ENCODE results near the gene OR56A3. TPM values are rescaled to one million over a fixed set of nuclear protein-coding genes. Genes with fewer than 3 reads are reported as not detected.

Gene OR56A3
- total and polyA plus RNA-seq, 9 donors: not detected

GRCh38 chr11:5932671-5933070 is 9.4 kb upstream of the OR56A3 start:
- 93 to 96% (median 95%) methylated on average over 11 of the region's 11 CpGs for WGBS, 3 donors

GRCh38 chr11:5933116-5933515 is 8.9 kb upstream of the OR56A3 start:
- Histone ChIP-seq H3K36me3 (no peaks in the 10 kb centered on the region), H3K4me1 (ENCODE audit: insufficient read depth) (no peaks in the 10 kb centered on the region), H3K4me3 (no peak overlapping the region), H3K27ac (no peak overlapping the region), H3K27me3 (no peaks in the 10 kb centered on the region), H3K9me3 (peaks cover 0 to 4% of the 10 kb centered on the region in 2 donors)
- intact Hi-C loops (cut with DNase I): no loop called here
- no peak for DNase-seq
- WGBS, 3 donors: 86 to 91% (median 89%) methylated on average over 10 of the region's 10 CpGs
- TF ChIP-seq POLR2A (IDR thresholded peaks at IDR 0.05) (no peak), EP300 (IDR thresholded peaks at IDR 0.05) (no peak), CTCF (IDR thresholded peaks at IDR 0.05) (no peak)

More at GRCh38 chr11:5932671-5933070, 9.4 kb upstream of the OR56A3 start:
- Histone ChIP-seq H3K27ac (no peak overlapping the region), H3K36me3 (no peaks in the 10 kb centered on the region), H3K4me3 (no peak overlapping the region), H3K27me3 (no peaks in the 10 kb centered on the region), H3K4me1 (ENCODE audit: insufficient read depth) (no peaks in the 10 kb centered on the region), H3K9me3 (peaks cover 0 to 4% of the 10 kb centered on the region in 2 donors)
- no peak for TF ChIP-seq CTCF (IDR thresholded peaks at IDR 0.05)
- no peak for TF ChIP-seq POLR2A (IDR thresholded peaks at IDR 0.05)
- TF ChIP-seq EP300 (IDR thresholded peaks at IDR 0.05): no peak
- no peak for DNase-seq
- intact Hi-C loops (cut with DNase I): no loop called here

GRCh38 chr11:5937868-5938602 is 4.0 kb upstream of the OR56A3 start:
- no peaks in the 10 kb centered on the region for H3K36me3 ChIP-seq
- TF ChIP-seq EP300 (IDR thresholded peaks at IDR 0.05) (no peak), CTCF (IDR thresholded peaks at IDR 0.05) (no peak), POLR2A (IDR thresholded peaks at IDR 0.05) (no peak)
- H3K27ac ChIP-seq: no peak overlapping the region
- H3K4me3 ChIP-seq: no peak overlapping the region
- H3K27me3 ChIP-seq: no peaks in the 10 kb centered on the region
- DNase-seq: no peak
- H3K4me1 ChIP-seq (ENCODE audit: insufficient read depth): no peaks in the 10 kb centered on the region
- intact Hi-C loops (cut with DNase I): no loop called here
- H3K9me3 ChIP-seq: no peaks in the 10 kb centered on the region
- 86 to 92% (median 86%) methylated on average over 39 of the region's 39 CpGs for WGBS, 3 donors

- no peak for TF ChIP-seq EP300 (IDR thresholded peaks at IDR 0.05)
- TF ChIP-seq CTCF (IDR thresholded peaks at IDR 0.05): no peak
- TF ChIP-seq POLR2A (IDR thresholded peaks at IDR 0.05): no peak
- 71 to 87% (median 86%) methylated on average over 21 of the region's 21 CpGs for WGBS, 3 donors
- Histone ChIP-seq H3K4me1 (ENCODE audit: insufficient read depth) (no peaks in the 10 kb centered on the region), H3K27me3 (no peaks in the 10 kb centered on the region), H3K27ac (no peak overlapping the region), H3K4me3 (no peak overlapping the region), H3K9me3 (no peaks in the 10 kb centered on the region), H3K36me3 (no peaks in the 10 kb centered on the region)
- DNase-seq: no peak
- intact Hi-C loops (cut with DNase I): no loop called here
These were observed 3.5 kb upstream of the OR56A3 start for GRCh38 chr11:5938603-5938965.
